K562 (cell line): ENCODE data around the gene BEST1. TPM values are rescaled to one million over a fixed set of nuclear protein-coding genes. Genes with fewer than 3 reads are reported as not detected.

Experiments
- AFF4 ChIP-seq: sonication (generic); formaldehyde crosslinking; IDR thresholded peaks from 2 replicates; pipeline ENCODE4 v1.8.0; 2023; ENCODE audit warnings: mild to moderate bottlenecking, missing genetic modification reagents
- CBX8 ChIP-seq: fragments of 200-600 bp; sonication (generic); IDR thresholded peaks from 2 replicates; pipeline ENCODE4 v1.6.1; 2012; ENCODE audit warnings: borderline replicate concordance, mixed run types, low read depth, mild to moderate bottlenecking, moderate library complexity, mixed read lengths, low read length, control low read depth, inconsistent platforms; ENCODE audit not compliant: poor library complexity, severe bottlenecking; ENCODE audit errors: extremely low read depth
- ESRRB ChIP-seq: fragments of 250-450 bp; sonication (Bioruptor Pico); IDR thresholded peaks from 2 replicates; pipeline ENCODE4 v1.5.0; 2020; ENCODE audit warnings: mild to moderate bottlenecking, moderate library complexity, borderline replicate concordance
- FOXA1 ChIP-seq: fragments of 450-650 bp; IDR thresholded peaks from 2 replicates; pipeline ENCODE4 v1.6.1; 2016; ENCODE audit warnings: mild to moderate bottlenecking, borderline replicate concordance
- HINFP ChIP-seq: fragments of 450-650 bp; conservative IDR thresholded peaks from 2 replicates; pipeline ENCODE4 v1.6.1; 2016; ENCODE audit warnings: missing genetic modification characterization, low read depth, mild to moderate bottlenecking, control low read depth, missing compliant biosample characterization
- JUND ChIP-seq, 2 experiments: IDR thresholded peaks; 2 replicates in 1 of 2; 3 replicates in 1 of 2; pipeline ENCODE4 v1.6.1; 2011; ENCODE audit warnings: borderline replicate concordance in 2 of 2, low read depth in 2 of 2, low read length in 2 of 2, improper control_type of control experiment in 1 of 2, missing biosample characterization in 1 of 2, missing genetic modification characterization in 1 of 2, missing genetic modification reagents in 1 of 2
- LEF1 ChIP-seq: fragments of 450-650 bp; IDR thresholded peaks from 2 replicates; pipeline ENCODE4 v1.6.1; 2016; ENCODE audit warnings: mild to moderate bottlenecking
- MEIS2 ChIP-seq: fragments of 450-650 bp; IDR thresholded peaks from 2 replicates; pipeline ENCODE4 v1.6.1; 2014; ENCODE audit warnings: mild to moderate bottlenecking; ENCODE audit not compliant: partially characterized antibody
- PBX2 ChIP-seq, 2 experiments: IDR thresholded peaks in 1 of 2; conservative IDR thresholded peaks in 1 of 2; 2 replicates each; pipeline ENCODE4 v1.6.1; 2016; ENCODE audit warnings: low read depth in 2 of 2, mild to moderate bottlenecking in 1 of 2, missing compliant biosample characterization in 1 of 2, missing genetic modification characterization in 1 of 2, moderate library complexity in 1 of 2
- TEAD2 ChIP-seq: fragments of 450-650 bp; IDR thresholded peaks from 2 replicates; pipeline ENCODE4 v1.6.1; 2016; ENCODE audit warnings: missing genetic modification characterization, control low read depth, missing compliant biosample characterization
- ZBTB11 ChIP-seq, 3 experiments: fragments of 200-800 bp in 1 of 3; fragments of 250-450 bp in 1 of 3; fragments of 450-650 bp in 1 of 3; sonication (Bioruptor Pico) in 1 of 3; sonication (Bioruptor generic) in 1 of 3; formaldehyde crosslinking in 1 of 3; IDR thresholded peaks; 2 replicates each; pipeline versions ENCODE4 v1.6.1 to v1.8.0; 2016 to 2022; ENCODE audit warnings: mild to moderate bottlenecking in 2 of 3, missing genetic modification characterization in 2 of 3, missing compliant biosample characterization in 1 of 3, moderate library complexity in 1 of 3
- ZNF232 ChIP-seq: sonication (generic); formaldehyde crosslinking; IDR thresholded peaks from 2 replicates; pipeline ENCODE4 v1.8.0; 2022; ENCODE audit warnings: mild to moderate bottlenecking, missing genetic modification reagents
- ZNF511 ChIP-seq: sonication (generic); formaldehyde crosslinking; IDR thresholded peaks from 2 replicates; pipeline ENCODE4 v1.8.0; 2022; ENCODE audit warnings: mild to moderate bottlenecking, missing genetic modification reagents
- polyA plus RNA-seq, 8 experiments: library from polyadenylated mRNA; depleted of rRNA in 4 of 8; stranded (reverse) in 5 of 8; unstranded in 3 of 8; fragments of >200 nt; fragmentation: Nextera tagmentation in 2 of 8; fragmentation: Illumina TruSeq in 1 of 8; extraction: Ambion mirVana in 2 of 8; extraction: Trizol in 1 of 8; gene quantifications; 2 replicates each; pipeline versions ENCODE4 v1.2.1 to v1.2.3, GENCODE V29; 2011 to 2014; ENCODE audit warnings: inconsistent platforms in 1 of 8, missing spikeins in 1 of 8
- total RNA-seq, 7 experiments: library from RNA; depleted of rRNA in 6 of 7; stranded (reverse); fragments of >200 nt in 6 of 7; fragmentation: Illumina TruSeq in 2 of 7; extraction: Trizol in 2 of 7; gene quantifications; 2 replicates each; pipeline versions ENCODE4 v1.2.1 to v1.2.3, GENCODE V29; 2011 to 2021; ENCODE audit warnings: low replicate concordance in 1 of 7

Gene BEST1
- total and polyA plus RNA-seq, 9 of the 15 experiments (the other 6 are each of a cell fraction or from before 2014, with no cell fraction given) = 0.07 to 1.3 (median 0.40) TPM

GRCh38 chr11:62012451-62012831 lies 62.3 kb downstream of the BEST1 start (continued):
- TF ChIP-seq AFF4 (CRISPR knock-in tag) = no peak
- peak; percentile 99 for TF ChIP-seq MEIS2
- TF ChIP-seq ZBTB11 (CRISPR knock-in tag; IDR thresholded peaks at IDR 0.05) = no peak
- TF ChIP-seq ZNF232 (CRISPR knock-in tag) = no peak
- TF ChIP-seq TEAD2 (tag) = peak; percentile 68; the same call in 1 of the 2 replicates
- TF ChIP-seq JUND (IDR thresholded peaks at IDR 0.05; ENCODE audit: borderline replicate concordance, low read depth, low read length) = peak; percentile 15; the same call in 1 of the 2 replicates
- no peak for TF ChIP-seq JUND (tag; IDR thresholded peaks at IDR 0.05; ENCODE audit: borderline replicate concordance, low read depth, low read length)
- 0 out of 2 replicates have a peak, but pooled peaks have one; percentile 10 for TF ChIP-seq FOXA1
- TF ChIP-seq ESRRB (CRISPR knock-in tag) = no peak
- TF ChIP-seq ZNF511 = no peak
- peak; percentile 75 for TF ChIP-seq PBX2 (CRISPR knock-in tag; IDR thresholded peaks at IDR 0.05; ENCODE audit: low read depth)
- TF ChIP-seq PBX2 (tag; conservative IDR thresholded peaks at IDR 0.05; ENCODE audit: low read depth) = peak; percentile 97
- peak; percentile 75; the same call in 1 of the 2 replicates for TF ChIP-seq LEF1
- TF ChIP-seq CBX8 = no peak
- no peak for TF ChIP-seq HINFP
